Measurements from ENCODE around the gene LOXL3. TPM values are rescaled to one million over a fixed set of nuclear protein-coding genes. Genes with fewer than 3 reads are reported as not detected.
"Not testable (repeated sequence)": the region's sequence is repeated elsewhere in the genome, so short reads cannot be mapped to it uniquely, and the experiment has no call there.

Gene LOXL3
- total RNA-seq, 1 donor from 2014 or later: 3.4 TPM

DNA sequence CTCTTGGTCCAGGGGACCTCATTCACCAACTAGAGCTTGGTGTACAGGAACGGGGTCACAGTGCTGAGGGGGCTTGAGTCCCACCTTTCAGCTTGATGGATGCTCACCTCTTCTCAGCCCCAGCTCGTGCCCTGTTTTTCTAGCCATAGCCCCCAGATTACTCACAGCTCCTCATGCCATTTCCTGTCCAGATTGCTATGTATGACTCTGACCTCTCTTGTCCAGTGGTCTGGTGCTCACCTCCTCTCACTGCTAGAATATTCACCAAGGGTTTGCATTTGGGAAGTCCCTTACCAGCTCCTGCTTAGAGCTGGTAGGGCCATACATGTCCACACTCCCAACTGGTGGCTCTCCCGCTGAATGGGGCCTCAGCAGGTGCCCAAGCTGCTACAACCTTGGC lies 60.2 kb downstream of the LOXL3 start:
- no peak for DNase-seq (ENCODE audit: low read depth)

DNA sequence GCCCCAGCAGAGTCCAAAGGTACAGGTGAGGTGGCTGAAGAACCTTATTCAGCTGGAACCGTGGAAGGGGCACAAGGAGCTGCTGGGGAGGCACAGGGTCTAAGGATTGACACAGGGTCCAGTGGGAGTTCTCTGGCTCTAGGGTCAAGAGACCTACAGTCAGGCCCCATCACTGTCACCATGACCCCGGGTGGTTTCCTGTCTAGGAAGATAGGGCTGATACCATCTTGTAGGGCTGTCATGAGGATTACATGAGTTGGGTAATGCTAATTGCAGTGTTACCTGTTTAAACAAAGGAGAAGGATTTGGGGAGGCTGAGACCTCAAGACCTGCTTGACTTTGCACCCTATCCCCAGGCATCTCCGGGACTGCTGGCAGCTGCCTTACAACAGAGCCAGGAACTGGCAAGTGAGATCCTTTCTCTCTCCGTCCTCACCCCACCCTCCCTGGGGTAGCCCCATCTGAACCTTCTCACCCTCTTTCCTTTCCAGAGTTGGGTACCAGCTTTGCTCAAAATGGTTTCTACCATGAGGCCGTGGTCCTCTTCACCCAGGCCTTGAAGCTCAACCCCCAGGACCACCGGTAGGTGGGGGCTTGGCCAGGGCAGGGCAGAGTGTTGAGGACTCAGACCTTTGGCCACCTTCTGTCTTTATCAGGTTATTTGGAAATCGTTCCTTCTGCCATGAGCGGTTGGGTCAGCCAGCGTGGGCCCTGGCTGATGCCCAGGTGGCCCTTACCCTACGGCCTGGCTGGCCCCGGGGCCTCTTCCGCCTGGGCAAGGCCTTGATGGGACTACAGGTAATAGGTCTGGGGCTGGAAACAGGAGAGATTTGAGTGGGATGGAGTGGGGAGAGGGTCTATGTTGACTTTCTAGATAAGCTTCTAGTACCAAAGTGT lies 61.8 kb downstream of the LOXL3 start:
- DNase-seq (ENCODE audit: low read depth): no peak

DNA sequence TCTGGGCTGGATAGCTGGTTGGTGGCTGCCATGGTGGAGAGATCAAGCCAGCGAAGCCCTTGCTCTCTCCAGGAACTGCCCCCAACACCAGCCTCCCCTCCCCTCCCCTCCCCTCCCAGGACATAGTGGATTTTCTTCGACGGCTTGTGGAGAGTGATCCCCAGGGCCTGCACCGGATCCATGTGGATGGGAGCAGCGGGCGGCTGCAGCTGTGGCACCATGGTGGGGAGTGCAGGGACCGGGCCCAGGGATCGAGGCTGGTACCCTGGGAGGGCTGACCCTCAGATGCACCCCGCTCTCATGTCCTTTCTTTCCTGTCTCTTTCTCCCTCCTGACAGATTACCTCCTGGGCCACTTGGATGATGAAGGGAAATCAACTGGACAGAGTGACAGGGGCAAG lies 63.8 kb downstream of the LOXL3 start:
- no peak for DNase-seq (ENCODE audit: low read depth)

DNA sequence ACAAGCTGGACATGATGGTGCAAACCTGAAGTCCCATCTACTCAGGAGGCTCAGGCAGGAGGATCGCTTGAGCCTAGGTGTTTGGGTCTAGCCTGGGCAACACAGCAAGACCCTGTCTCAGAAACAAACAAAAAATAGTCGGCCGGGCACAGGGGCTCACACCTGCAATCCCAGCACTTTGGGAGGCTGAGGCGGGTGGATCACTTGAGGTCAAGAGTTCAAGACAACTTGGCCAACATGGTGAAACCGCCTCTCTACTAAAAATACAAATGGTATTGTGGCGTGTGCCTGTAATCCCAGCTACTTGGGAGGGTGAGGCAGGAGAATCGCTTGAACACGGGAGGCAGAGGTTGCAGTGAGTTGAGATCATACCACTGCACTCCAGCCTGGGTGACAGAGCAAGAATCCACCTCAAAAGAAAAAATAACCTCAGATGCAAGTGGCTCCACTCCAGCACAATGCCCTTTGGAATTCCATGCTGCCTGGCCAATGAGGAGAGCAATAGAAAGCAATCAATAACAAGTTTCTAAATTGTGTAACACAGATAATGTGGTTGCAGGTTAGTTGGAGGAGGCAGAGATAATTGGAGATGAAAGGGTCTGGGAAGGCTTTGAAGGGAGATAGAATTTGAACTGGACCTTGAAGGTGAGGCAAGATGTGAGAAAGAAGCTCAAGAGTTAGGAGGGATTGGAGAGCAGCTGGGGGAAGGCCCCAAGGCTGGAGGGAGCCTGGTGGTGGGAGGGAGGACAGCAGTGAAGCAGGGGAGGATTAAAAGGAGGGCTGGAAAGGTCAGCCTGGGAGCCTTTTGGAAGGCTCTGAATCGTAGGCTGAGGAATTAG lies 64.9 kb downstream of the LOXL3 start:
- no peak for DNase-seq (ENCODE audit: low read depth)

DNA sequence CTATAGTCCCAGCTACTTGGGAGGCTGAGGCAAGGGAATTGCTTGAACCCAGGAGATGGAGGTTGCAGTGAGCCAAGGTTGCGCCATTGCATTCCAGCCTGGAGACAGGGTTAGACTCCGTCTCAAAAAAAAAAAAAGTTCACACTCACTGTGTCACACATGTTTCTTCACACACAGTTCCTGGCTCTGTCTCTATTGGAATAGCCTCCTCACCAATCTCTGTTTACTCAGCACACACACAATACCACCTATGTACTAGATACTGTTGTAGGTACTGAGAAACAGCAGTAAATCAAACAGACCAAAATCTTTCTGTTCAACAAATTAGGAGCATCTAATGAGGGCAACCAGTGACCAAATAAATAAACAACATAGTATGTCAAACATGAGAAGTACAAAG lies 67.6 kb downstream of the LOXL3 start:
- no peak for DNase-seq (ENCODE audit: low read depth)

DNA sequence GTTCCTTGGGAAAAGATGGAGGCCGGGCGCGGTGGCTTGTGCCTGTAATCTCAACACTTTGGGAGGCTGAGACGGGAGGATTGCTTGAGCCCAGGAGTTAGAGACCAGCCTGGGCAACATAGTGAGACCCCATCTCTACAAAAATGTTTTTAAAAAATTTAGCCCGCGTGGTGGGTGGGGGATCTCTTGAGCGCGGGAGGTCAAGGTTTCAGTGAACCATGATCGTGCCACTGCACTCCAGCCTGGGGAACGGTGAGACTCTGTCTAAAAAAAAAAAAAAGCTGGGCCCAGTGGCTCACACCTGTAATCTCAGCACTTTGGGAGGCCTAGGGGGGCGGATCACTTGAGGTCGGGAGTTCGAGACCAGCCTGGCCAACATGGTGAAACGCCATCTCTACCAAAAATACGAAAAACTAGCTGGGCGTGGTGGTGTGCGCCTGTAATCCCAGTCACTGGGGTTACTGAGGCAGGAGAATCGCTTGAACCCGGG lies 70.0 kb downstream of the LOXL3 start:
- not testable (repeated sequence) for DNase-seq (ENCODE audit: low read depth)

DNA sequence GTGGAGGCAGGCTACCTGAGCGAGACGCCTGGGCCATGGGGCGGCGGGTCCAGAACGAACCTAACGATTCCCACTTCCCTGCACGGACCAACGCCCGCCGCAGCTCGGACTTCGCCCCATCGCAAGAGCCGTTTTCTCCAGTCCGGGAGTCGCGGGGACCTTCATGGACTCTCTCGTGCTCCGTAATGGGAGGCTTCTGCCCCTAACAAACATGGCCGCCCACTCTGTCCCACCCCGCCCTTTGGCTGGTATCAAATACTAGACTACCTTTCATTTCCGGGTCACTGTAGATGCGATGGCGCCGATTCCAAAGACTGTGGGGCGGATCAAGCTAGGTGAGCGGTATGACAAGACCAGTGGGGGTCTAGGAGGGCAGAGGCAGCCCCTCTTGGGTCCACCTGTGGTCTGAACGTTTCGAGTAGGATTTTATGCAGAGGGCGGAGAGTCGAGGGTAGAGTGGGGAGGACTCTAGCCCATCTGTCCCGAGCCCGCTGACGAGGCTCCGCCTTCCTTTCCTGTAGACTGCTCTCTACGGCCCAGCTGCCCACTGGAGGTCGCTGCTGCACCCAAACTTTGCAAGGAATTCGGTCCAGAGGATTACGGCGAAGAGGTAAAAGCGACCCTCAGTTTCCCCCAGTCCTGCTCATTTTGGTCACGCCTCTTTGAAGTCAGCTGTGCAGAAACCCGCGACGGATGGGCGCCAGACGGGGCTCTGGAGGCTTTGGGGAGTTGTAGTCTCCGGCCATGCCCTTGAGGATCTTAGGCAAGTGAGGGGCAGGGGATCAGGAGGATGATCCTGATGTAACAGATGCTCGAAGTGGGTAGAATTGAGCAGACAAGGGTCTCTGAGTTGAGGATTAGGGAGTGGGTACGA lies 70.7 kb downstream of the LOXL3 start, which contains the start of the genes CCDC142 and TTC31:
TSS of gene CCDC142 (minus strand) at position 198 of the 874 bp plus-strand sequence. CDS start at position 37, 161 bp downstream.
TSS of gene TTC31 (plus strand) at position 281 of the 874 bp plus-strand sequence. CDS start at position 296, 15 bp downstream.
- DNase-seq (ENCODE audit: low read depth): peak; percentile 97

Other genes starting within 250 kb of the LOXL3 start
- gene SLC4A5, start 210.5 kb downstream of the LOXL3 start, total RNA-seq: 0.43 and 2.0 TPM in 2 replicates
- gene DCTN1, start 173.6 kb downstream of the LOXL3 start, total RNA-seq: 121 and 123 TPM in 2 replicates
- gene C2orf81, start 132.3 kb downstream of the LOXL3 start, total RNA-seq: 0.26 and 1.4 TPM in 2 replicates
- gene WDR54, start 132.2 kb downstream of the LOXL3 start, total RNA-seq: 7.8 TPM in 2 replicates
- 43.3 and 56.6 TPM in 2 replicates for gene RTKN, start 112.0 kb downstream of the LOXL3 start, total RNA-seq
- gene INO80B, start 98.9 kb downstream of the LOXL3 start, total RNA-seq: 20.0 and 30.8 TPM in 2 replicates
- 68.4 and 75.4 TPM in 2 replicates for gene WBP1, start 95.5 kb downstream of the LOXL3 start, total RNA-seq
- 56.1 and 67.0 TPM in 2 replicates for gene MOGS, start 88.6 kb downstream of the LOXL3 start, total RNA-seq
- gene MRPL53, start 81.3 kb downstream of the LOXL3 start, total RNA-seq: 19.7 and 21.6 TPM in 2 replicates
- 10.6 and 13.3 TPM in 2 replicates for gene CCDC142, start 70.9 kb downstream of the LOXL3 start, total RNA-seq
- 16.3 and 18.9 TPM in 2 replicates for gene TTC31, start 70.9 kb downstream of the LOXL3 start, total RNA-seq
- 0.68 and 1.5 TPM in 2 replicates for gene LBX2, start 54.3 kb downstream of the LOXL3 start, total RNA-seq
- 31.3 and 33.9 TPM in 2 replicates for gene PCGF1, start 46.2 kb downstream of the LOXL3 start, total RNA-seq
- gene TLX2, start 39.5 kb downstream of the LOXL3 start, total RNA-seq: 0.13 TPM in 1 of 2 replicates, not detected in the other
- gene DQX1, start 27.7 kb downstream of the LOXL3 start, total RNA-seq: not detected in 2 replicates
- gene AUP1, start 24.2 kb downstream of the LOXL3 start, total RNA-seq: 111 and 125 TPM in 2 replicates
- gene HTRA2, start 24.0 kb downstream of the LOXL3 start, total RNA-seq: 33.8 and 41.9 TPM in 2 replicates
- gene DOK1, start 778 bp upstream of the LOXL3 start, total RNA-seq: 9.5 and 10.5 TPM in 2 replicates
- 0.16 TPM in 1 of 2 replicates, not detected in the other for gene M1AP, start 94.4 kb upstream of the LOXL3 start, total RNA-seq
- 4.3 and 4.4 TPM in 2 replicates for gene SEMA4F, start 100.3 kb upstream of the LOXL3 start, total RNA-seq